NCI-H524 (cell line): ENCODE results near the gene ZBTB47.

Experiments used
- DNase-seq, 2 experiments: peaks; one replicate each; lab custom pipeline; 2025; lab: John Stamatoyannopoulos, UW

ZBTB47 gene

DNA sequence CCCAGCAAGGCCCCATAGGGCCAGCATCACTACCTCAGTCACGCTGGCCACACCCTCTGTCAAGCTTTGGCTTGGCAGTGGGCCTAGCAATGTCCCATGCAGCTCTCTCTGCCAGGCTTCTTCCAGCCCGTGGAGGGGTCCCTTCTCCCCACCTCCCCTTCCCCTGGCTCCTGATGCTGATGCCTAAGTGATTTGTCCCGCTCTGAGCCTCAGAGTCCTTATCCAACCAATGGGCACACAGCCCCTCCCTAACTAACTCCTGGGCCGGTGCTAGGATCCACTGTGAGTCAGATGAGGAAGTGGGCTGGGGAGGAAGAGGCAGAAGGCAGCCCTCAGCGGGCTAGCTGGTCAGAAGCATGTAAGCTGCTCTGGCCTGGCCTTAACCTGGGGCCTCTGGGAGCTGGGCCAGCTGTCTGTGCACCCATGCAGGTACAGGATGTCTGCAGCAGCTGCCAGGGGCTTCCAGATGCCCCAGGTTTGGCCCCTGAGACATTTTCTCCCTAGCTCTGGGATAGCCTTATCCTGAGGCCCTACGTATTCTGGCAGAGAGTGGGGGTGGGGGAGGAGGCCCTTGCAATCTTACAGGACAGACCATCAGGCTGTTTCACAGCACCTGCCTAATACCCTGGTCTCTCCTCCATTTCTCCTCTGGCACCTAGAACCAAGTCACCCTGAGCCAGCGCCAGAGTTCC is 740 bp upstream of the ZBTB47 start:
- DNase-seq = peak in 1 of 2 experiments; percentile 15

DNA sequence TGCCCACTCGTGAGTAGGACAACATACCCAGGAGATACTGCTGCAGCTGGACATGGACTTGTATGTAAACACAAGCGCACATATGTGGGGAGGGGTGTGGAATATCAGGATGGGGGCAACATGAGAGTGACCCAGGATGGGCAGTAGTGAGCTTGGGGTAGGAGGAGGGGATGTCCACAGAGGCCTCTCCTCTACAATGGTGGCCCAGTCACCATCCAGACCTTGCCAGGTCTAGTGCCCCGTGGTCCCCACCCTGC is 266 bp upstream of the ZBTB47 start:
- no peak for DNase-seq

DNA sequence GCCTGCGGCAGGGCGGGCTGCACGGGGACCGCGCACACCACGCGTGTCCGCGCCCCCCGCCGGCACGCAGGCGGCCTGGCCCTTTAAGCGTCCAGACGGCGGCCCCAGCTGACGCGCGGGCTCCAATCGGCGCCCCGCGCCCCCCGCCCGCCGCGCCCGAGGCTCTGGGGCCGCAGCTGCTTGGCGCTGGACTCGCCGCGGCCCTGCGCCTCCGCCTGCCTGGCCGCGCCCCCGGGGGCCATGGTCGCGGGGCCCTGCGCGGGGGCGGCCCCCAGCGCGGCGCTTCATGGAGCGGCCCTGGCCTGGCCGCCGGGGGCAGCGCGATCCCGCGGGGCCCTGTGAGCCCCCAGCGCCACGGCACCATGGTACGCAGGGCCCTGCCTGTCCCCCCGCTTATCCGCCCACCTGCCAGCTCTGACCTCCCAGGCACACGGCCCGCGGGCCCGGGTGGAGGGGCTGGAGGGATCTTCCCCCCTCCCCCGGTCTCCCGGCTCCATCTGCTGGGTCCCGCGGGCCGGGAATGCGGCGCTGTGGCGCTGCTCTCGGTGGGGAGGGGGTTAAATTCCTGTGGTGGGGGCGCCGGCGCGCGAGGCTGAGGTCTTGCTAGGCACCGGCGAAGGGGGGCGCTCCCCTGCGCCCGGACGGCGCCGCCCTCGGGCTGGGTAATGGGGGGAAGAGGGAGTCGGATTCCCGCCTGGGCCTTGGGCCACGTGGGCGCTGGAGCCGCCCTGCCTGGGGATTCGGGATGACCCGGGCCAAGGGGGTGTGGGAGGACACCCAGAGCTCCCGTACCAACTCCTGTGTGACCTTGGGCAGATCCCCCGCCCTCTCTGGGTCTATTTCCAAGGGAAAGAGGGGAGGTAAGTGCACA is 1.1 kb downstream of the ZBTB47 start:
- DNase-seq = peak in 1 of 2 experiments; percentile 51

DNA sequence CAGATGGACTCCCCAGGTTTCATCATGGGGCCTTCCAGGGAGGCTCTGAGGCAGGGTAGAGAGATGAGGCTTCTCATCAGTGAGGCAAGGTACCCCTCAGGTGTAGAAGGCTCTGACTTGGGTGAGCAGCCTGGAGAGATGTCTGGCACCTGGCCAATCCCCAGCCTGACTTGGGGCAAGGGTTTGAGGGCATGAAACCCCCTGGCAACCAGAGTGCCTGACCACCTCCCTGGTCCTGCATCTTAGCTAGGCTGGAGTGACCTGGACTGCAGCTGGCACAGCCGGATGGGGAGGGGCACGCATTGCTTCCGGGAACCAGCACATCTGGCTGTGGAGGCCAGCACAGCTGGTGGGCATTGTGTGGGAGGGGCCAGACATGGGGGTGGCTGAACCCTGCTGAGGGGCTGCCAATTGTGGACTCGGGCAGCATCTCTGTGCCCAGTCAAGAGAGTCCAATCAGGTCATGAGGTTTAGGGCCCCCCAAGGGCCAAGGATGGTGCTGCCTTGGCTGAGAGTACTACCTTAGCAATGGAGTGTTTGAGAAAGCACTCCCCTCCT is 1.9 kb downstream of the ZBTB47 start:
- DNase-seq = no peak

DNA sequence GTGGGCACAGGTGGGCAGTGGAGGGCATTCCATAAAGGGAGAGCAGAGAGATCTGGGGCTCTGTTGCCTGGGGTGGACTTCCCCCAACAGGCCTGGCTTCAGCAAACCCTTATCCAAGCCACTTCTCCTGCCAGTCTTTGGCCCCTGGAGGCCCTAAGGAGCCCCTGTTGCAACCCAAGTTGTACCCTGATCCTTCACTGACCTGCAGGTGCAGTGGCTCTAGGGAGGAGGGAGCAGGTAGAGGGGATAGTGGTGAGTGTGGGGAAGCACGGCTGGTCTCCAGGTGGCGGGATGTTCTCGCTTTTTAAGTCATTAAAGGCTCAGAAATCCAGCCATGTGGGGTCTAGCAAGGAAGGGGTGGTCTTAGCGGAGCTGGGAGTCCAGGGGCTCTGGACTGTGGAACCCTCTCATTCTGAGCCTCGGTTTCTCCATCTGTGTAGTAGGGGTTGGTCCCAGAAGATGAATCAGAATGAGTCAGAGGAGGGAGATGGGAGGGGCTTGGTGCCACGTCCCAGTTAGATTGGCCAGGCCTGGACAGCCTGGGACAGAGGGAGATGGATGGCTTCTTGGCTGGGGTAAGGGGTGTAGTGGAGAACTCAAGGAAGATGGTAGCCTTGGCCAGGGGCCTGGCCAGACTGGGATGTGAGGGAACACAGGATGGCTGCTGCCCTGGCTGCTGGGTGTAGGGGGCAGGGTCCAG is 2.6 kb downstream of the ZBTB47 start:
- no peak for DNase-seq

DNA sequence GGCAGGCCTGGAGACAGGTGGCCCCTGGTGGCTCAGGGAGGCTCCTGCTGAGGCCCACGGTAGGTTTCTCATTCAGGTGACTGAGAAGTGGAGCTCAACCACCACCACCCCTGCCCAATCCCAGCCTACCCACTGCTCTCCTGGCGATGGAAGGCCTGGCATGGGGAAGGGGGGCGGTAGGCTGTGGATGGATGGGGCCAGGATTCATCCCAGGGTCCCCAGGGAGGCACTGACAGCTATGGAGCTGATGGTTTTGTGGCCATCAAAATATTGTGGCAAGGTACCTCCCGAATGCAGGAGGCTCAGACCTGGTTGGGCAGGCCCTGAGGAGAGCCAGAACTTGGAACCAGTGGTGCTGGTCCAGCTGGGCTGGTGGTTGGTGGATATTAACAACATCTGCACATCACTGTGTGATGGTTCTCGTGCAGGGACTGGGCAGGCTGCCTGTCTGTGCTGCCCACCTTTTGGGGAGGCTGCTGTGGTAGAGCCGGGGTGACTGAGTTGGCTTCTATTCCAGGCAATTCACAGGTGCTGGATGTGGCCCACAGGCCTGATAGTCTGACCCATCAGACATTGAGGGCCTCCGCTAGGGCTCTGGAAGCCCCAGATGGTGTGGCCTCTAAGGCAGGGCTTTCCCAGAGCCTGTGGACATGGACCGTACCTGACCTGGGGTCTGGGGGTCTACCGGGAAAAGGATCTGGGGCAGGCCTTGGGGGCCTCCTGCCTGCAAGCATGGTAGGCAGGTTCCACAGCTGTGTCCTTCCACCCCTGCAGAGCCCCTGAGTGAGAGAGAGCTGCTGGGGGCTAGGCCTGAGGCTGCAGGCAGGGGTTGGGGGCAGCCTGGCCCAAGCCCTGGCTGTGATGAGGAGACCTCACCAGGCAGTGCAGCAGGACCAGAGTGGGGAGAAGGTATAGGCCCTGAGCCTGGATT is 3.4 kb downstream of the ZBTB47 start:
- DNase-seq = no peak

DNA sequence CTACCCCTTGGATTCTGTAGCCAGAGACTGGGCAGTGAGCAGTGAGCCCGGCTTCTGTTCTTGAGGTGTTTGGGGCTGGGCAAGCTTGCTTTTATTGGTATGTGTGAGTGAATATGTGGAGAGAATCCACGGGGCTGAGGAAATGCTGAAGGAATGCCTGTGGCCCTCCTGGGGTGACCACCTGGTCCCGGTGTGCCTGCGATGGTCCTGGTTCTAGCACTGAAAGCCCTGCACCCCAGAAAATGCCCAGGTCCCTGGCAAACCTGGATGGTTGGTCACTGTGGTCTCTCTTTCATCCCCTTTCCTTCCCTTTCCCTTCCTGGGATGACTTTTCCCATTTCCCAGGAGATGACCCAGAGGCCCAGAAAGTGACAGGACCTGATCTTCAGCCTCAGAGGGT is 4.2 kb downstream of the ZBTB47 start:
- no peak for DNase-seq

DNA sequence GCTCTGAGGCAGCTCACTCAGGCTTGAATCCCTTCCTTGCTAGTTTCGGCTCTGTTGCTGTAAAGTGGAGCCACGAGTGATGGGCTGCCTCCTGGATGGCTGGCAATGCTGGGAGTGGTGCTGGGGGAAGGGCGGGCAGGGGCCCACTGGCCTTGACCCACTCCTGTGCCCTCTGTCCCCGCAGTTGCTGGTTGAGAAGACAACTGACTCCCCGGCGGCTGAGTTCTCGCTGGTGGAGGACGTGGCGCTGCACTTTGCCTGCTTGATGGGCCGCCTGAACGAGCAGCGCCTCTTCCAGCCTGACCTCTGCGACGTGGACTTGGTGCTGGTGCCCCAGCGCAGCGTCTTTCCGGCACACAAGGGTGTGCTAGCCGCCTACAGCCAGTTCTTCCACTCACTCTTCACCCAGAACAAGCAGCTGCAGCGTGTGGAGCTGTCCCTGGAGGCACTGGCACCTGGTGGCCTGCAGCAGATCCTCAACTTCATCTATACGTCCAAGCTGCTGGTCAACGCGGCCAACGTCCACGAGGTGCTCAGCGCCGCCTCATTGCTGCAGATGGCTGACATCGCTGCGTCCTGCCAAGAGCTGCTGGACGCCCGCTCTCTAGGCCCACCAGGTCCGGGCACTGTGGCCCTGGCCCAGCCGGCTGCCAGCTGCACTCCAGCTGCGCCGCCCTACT is 4.7 kb downstream of the ZBTB47 start:
- no peak for DNase-seq

DNA sequence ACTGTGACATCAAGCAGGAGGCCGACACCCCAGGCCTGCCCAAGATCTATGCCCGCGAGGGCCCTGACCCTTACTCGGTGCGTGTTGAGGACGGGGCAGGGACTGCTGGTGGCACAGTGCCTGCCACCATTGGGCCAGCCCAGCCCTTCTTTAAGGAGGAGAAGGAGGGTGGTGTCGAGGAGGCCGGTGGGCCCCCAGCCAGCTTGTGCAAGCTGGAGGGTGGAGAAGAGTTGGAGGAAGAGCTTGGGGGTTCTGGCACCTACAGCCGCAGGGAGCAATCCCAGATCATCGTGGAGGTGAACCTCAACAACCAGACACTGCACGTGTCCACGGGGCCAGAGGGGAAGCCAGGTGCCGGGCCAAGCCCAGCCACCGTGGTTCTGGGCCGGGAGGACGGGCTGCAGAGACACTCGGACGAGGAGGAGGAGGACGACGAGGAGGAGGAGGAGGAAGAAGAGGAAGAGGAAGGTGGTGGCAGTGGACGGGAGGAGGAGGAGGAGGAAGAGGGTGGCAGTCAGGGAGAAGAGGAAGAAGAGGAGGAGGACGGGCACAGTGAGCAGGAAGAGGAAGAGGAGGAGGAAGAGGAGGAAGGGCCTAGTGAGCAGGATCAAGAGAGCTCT is 5.4 kb downstream of the ZBTB47 start:
- DNase-seq = no peak

DNA sequence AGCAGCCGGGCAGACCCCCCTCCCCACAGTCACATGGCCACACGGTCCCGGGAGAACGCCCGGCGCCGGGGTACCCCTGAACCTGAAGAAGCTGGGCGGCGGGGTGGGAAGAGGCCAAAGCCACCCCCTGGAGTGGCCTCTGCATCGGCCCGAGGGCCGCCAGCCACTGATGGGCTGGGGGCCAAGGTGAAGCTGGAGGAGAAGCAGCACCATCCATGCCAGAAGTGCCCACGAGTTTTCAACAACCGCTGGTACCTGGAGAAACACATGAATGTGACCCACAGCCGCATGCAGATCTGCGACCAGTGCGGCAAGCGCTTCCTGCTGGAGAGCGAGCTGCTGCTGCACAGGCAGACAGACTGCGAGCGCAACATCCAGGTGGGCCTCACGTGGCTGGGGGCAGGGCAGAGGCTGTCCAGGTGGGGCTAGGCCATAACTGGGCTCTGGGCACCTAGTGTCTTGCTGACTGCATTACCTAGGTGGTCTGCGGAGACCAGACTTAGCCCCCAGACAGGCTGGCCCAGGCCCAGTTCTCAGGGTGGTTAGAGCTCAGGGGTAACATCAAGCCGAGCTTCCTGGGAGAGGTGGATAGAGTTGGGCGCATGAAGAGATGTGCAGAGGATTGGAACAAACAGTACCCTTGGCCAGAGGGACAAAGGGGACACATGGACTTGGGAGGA is 6.1 kb downstream of the ZBTB47 start:
- DNase-seq = no peak

DNA sequence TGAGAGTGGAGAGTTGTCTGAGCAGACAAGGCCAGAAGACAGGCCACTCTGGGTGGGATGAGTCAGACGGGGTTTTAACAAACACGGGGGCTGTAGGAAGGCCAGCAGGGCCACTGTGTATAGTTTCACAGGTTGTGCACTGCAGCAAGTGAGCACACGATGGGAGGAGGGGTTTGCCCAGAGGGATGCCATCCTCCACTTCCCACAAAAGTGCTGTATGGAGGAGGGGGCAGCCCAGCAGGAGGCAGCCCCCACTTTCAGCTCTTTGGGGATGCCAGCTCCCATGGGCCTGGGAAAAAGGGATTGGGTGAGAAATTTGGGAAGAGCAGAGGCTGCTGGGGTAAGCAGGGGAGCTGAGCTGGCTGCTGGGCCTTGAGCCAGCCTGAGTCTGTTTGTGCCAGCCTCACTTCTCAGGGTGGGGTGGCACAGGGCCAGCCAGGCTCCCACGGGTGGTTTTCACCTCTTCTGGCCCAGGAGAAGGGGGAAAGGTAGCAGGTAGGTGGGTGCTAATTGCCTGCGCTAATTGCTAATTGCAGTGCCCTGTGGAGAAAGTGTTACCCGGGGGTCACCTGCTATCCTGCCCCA is 6.7 kb downstream of the ZBTB47 start:
- DNase-seq = no peak

DNA sequence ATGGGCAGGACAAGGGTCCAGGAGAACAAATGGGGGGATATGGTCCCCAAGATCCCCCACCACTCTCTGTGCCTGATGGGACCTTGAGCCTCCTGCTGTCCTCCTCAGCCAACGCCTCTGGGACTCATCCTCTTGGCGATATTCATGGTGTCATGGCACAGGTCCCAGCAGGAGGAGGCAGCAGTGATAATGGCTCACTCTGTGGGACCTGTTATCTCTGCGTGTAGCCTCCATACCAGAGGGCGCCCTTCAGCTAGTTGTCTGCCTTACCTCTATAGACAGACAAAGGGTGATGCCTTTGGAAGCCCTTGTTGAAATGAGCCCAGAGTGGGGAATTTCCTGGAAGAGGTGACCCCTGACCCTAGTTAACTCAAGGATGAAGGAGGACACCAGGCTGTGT is 7.4 kb downstream of the ZBTB47 start:
- peak in 1 of 2 experiments; percentile 31 for DNase-seq

DNA sequence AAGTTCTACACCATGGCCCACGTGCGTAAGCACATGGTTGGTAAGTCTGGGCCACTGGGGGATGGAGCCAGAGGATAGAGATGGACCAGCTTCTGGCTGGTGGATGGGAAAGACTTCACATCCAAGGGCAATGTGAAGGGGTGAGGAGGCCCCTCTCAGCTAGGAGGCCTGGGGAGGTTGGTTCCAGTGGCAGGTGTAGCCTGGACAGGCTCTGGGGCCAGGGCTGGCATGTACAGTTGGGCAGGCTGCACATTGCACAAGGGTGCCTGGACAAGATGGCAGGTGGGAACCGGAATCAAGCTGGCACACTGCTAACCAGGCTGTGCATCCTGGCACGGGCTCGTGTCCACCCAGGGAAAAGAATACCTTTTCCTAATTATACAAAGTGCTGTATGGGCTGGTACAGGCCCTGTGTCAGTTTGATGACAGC is 8.1 kb downstream of the ZBTB47 start:
- no peak for DNase-seq

DNA sequence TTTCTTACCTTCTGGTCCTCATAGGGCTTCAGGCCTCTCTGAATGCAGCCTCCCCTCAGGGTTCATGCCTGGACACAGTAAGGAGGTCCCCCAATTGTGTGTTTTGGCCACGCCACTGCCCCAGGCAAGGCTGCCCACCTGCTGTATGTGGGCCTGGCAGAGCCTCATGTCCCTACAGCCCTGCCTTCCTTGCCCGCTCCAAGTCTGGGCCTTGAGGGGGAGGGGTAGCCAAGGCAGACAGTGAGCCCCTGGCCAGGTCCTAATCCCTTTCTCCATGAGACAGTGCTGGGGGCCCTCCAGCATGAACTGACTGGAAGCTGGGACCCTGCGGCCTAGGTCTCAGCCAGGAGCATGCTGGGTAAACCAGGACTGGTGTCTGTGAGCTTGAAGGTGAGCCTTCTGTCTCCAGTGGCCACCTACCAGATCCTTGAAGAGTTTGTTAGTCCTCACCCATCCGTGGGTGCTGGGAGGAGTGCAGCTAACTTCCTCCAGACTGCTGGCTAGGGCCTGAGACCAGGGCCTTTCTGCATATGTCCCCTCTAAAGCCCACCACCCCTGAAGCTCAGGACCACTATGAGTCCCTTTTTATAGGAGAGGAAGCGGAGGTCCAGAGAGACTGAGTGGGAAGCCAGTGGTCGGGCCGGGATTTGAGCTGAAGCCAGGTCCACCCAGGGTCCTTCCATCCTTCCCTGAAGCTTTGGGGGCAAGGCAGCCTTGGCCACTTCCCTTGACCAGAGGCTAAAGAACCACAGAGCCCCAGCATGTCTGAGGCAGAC is 8.7 kb downstream of the ZBTB47 start:
- no peak for DNase-seq

DNA sequence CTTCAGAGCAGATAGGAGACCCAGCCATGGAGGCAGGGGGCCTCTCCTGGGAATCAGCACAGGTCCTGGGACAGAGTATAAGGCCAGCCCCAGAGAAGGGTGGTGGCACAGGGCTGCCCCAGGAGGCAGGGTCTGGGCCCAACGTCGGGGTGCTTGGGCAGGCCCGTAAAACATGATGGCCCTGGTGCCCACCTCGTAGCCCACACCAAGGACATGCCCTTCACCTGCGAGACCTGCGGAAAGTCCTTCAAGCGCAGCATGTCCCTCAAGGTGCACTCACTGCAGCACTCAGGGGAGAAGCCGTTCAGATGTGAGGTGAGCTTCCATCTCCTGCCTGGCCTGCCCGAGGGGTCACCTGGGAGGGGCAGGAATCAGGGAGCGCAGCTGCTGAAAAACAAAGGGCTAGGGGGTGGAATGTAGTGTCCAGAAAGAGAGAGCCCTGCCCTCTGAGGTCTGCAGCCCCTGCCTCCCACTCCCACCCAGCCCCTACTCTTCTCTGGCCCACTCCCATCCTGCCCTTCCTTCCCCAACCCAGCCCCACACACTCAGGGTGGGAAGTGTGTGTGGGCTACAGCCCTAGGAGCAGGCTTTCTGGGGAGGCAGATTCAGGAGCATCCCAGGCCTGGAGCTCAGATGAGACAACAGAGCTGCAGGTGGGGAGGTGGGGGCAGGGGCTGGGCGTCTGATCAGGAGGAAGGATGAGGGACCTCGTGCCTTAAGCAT is 9.5 kb downstream of the ZBTB47 start:
- DNase-seq = no peak

DNA sequence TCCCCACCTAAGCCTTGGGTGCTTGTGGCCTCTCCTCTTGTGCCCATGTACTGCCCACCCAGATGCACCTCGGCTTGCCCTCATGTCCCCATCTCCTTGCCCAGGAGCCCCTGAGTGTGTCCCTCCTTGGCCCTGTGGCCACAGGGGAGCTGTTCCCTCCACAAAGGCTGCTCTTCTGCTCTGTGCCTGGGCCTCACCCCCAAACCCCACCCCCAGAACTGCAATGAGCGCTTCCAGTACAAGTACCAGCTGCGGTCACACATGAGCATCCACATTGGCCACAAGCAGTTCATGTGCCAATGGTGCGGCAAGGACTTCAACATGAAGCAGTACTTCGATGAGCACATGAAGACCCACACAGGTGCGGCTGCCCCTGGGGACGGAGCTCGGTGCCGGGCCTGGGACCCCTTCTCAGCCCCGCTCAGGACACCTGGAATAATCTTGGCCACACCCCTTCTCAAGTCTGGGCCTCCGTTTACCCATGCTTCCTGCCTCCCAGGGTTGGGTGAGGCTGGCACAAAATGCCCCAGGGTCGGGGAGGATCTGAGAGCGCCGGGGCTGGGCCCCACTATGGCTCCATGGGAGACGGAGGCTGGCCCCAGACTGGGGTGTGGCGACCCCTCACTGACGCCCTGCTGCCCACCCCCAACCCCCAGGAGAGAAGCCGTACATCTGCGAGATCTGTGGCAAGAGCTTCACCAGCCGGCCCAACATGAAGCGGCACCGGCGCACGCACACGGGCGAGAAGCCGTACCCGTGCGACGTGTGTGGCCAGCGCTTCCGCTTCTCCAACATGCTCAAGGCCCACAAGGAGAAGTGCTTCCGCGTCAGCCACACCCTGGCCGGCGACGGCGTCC is 10.3 kb downstream of the ZBTB47 start:
- no peak for DNase-seq

DNA sequence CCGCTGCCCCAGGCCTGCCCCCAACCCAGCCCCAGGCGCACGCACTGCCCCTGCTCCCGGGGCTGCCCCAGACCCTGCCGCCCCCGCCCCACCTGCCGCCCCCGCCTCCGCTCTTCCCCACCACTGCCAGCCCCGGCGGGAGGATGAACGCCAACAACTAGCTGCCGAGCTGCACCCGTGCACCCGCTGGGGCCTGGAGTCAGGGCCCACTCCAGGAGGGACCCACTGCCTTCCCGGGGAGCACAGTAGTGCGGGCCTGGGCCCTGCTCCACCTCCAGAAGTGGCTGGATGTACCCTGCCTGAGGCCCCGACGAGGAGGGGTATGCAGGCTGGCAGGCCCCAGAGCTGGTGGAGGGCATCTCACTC is 10.9 kb downstream of the ZBTB47 start:
- DNase-seq = no peak
